Keratinocyte (primary cell): ENCODE measurements around the gene EVC. TPM values are rescaled to one million over a fixed set of nuclear protein-coding genes. Genes with fewer than 3 reads are reported as not detected.

Experiments used
- DNase-seq: peaks from one replicate; pipeline ENCODE4 v3.0.0-alpha.2; 2011; ENCODE audit warnings: low read depth, missing footprints, low spot score
- FAIRE-seq: peaks from 2 replicates; lab custom pipeline; 2011; peaks lifted over from hg19 to GRCh38; lab: Jason Lieb, UNC
- H2AFZ ChIP-seq: 2 replicates; pipeline ENCODE4 v1.6.0; 2012; ENCODE audit warnings: low read length, control low read depth, inconsistent platforms; ENCODE audit not compliant: control insufficient read depth
- H3K27ac ChIP-seq: 2 replicates; pipeline ENCODE4 v1.5.1; 2011; ENCODE audit warnings: low read length; ENCODE audit not compliant: control insufficient read depth, insufficient read depth
- H3K27me3 ChIP-seq: 3 replicates; pipeline ENCODE4 v1.6.0; 2011; ENCODE audit warnings: low read length; ENCODE audit not compliant: control insufficient read depth, insufficient read depth; ENCODE audit errors: extremely low read depth
- H3K36me3 ChIP-seq, 2 experiments: 2 replicates in 1 of 2; 3 replicates in 1 of 2; pipeline ENCODE4 v1.5.1; 2011; ENCODE audit warnings: low read length in 2 of 2, mild to moderate bottlenecking in 1 of 2; ENCODE audit not compliant: control insufficient read depth in 2 of 2, insufficient read depth in 2 of 2; ENCODE audit errors: extremely low read depth in 1 of 2
- H3K4me1 ChIP-seq: 3 replicates; pipeline ENCODE4 v1.5.1; 2011; ENCODE audit warnings: low read length; ENCODE audit not compliant: control insufficient read depth, insufficient read depth; ENCODE audit errors: extremely low read depth
- H3K4me2 ChIP-seq: 3 replicates; pipeline ENCODE4 v1.6.0; 2011; ENCODE audit warnings: low read depth, low read length; ENCODE audit not compliant: control insufficient read depth, insufficient read depth; ENCODE audit errors: extremely low read depth
- H3K4me3 ChIP-seq, 3 experiments: fragments of 200-600 bp in 1 of 3; sonication (generic) in 1 of 3; 2 replicates in 2 of 3; 3 replicates in 1 of 3; pipeline ENCODE4 v1.5.1; 2011 to 2016; ENCODE audit warnings: low read length in 3 of 3, mild to moderate bottlenecking in 3 of 3, control low read depth in 2 of 3, inconsistent platforms in 1 of 3, low read depth in 1 of 3, mixed read lengths in 1 of 3, mixed run types in 1 of 3, moderate library complexity in 1 of 3; ENCODE audit not compliant: control insufficient read depth in 2 of 3, insufficient read depth in 2 of 3; ENCODE audit errors: extremely low read depth in 1 of 3
- H3K79me2 ChIP-seq: 2 replicates; pipeline ENCODE4 v1.6.0; 2012; ENCODE audit warnings: low read length; ENCODE audit not compliant: control insufficient read depth, insufficient read depth
- H3K9ac ChIP-seq: 3 replicates; pipeline ENCODE4 v1.6.0; 2011; ENCODE audit warnings: low read length; ENCODE audit not compliant: control insufficient read depth, insufficient read depth; ENCODE audit errors: extremely low read depth
- H3K9me1 ChIP-seq: 3 replicates; pipeline ENCODE4 v1.6.0; 2011; ENCODE audit warnings: low read length; ENCODE audit not compliant: control insufficient read depth, insufficient read depth; ENCODE audit errors: extremely low read depth
- H3K9me3 ChIP-seq: 2 replicates; pipeline ENCODE4 v1.5.1; 2012; ENCODE audit warnings: low read depth, low read length; ENCODE audit not compliant: control insufficient read depth
- H4K20me1 ChIP-seq: 3 replicates; pipeline ENCODE4 v1.6.0; 2011; ENCODE audit warnings: low read length; ENCODE audit not compliant: control insufficient read depth, insufficient read depth; ENCODE audit errors: extremely low read depth
- EZH2 ChIP-seq: IDR thresholded peaks from one replicate; pipeline ENCODE4 v1.6.1; 2012; ENCODE audit warnings: inconsistent platforms, mild to moderate bottlenecking, low read length, moderate library complexity
- dilution Hi-C: fragments of 300-500 bp; cut with MboI; formaldehyde crosslinking; loops from one replicate; pipeline ENCODE4 v1.7.0; 2020; ENCODE audit warnings: low sequenced_read_pairs; ENCODE audit not compliant: extremely low pct_ligation_motif_present
- polyA plus RNA-seq, 5 experiments: library from polyadenylated mRNA; depleted of rRNA in 3 of 5; stranded (reverse) in 3 of 5; stranded (forward) in 1 of 5; unstranded in 1 of 5; fragments of >200 nt; gene quantifications; 1 replicate in 1 of 5; 2 replicates in 3 of 5; 3 replicates in 1 of 5; pipeline versions ENCODE4 v1.2.1 to v1.2.3, GENCODE V29; 2011 to 2012; ENCODE audit warnings: missing spikeins in 2 of 5, low read depth in 1 of 5, low replicate concordance in 1 of 5
- TF ChIP-seq, protein P1 (sequence below), 3 experiments: IDR thresholded peaks in 1 of 3; conservative IDR thresholded peaks in 1 of 3; optimal IDR thresholded peaks in 1 of 3; 2 replicates in 2 of 3; 3 replicates in 1 of 3; pipeline versions ENCODE3 to v1.5.1; 2011; ENCODE audit warnings: low read length in 3 of 3, mild to moderate bottlenecking in 3 of 3, moderate library complexity in 2 of 3, control low read depth in 1 of 3, inconsistent platforms in 1 of 3; ENCODE audit not compliant: insufficient read depth in 2 of 3; ENCODE audit errors: extremely low read depth in 1 of 3

The EVC gene
- polyA plus RNA-seq, 1 donor (not counting 4 experiments of a cell fraction or from before 2014, with no cell fraction given): 7.3 TPM

GRCh38 chr4:5666741-5667140 lies 44.3 kb upstream of the EVC start:
- peaks cover 7 to 22% of the 10 kb centered on the region in 2 experiments for H3K36me3 ChIP-seq
- no peak overlapping the region for H3K9ac ChIP-seq
- H3K4me1 ChIP-seq: no peaks in the 10 kb centered on the region
- H3K9me3 ChIP-seq: no peaks in the 10 kb centered on the region
- H3K27me3 ChIP-seq: no peaks in the 10 kb centered on the region
- no peak overlapping the region for H3K27ac ChIP-seq
- dilution Hi-C loops: no loop called here
- DNase-seq (no peak), FAIRE-seq (no peak)
- no peak overlapping the region for H3K4me2 ChIP-seq
- peaks cover 12% of the 10 kb centered on the region for H3K79me2 ChIP-seq
- TF ChIP-seq, protein P1, sequence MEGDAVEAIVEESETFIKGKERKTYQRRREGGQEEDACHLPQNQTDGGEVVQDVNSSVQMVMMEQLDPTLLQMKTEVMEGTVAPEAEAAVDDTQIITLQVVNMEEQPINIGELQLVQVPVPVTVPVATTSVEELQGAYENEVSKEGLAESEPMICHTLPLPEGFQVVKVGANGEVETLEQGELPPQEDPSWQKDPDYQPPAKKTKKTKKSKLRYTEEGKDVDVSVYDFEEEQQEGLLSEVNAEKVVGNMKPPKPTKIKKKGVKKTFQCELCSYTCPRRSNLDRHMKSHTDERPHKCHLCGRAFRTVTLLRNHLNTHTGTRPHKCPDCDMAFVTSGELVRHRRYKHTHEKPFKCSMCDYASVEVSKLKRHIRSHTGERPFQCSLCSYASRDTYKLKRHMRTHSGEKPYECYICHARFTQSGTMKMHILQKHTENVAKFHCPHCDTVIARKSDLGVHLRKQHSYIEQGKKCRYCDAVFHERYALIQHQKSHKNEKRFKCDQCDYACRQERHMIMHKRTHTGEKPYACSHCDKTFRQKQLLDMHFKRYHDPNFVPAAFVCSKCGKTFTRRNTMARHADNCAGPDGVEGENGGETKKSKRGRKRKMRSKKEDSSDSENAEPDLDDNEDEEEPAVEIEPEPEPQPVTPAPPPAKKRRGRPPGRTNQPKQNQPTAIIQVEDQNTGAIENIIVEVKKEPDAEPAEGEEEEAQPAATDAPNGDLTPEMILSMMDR (optimal IDR thresholded peaks at IDR 0.05 in 1 of 3, IDR thresholded peaks at IDR 0.05 in 1 of 3, conservative IDR thresholded peaks at IDR 0.05 in 1 of 3; ENCODE audit: extremely low read depth in 1 of 3, insufficient read depth in 2 of 3, low read length in 3 of 3): no peak
- TF ChIP-seq EZH2: no peak
- H3K9me1 ChIP-seq: no peaks in the 10 kb centered on the region
- no peak overlapping the region for H2AFZ ChIP-seq
- no peak overlapping the region for H3K4me3 ChIP-seq
- H4K20me1 ChIP-seq: no peaks in the 10 kb centered on the region

DNA sequence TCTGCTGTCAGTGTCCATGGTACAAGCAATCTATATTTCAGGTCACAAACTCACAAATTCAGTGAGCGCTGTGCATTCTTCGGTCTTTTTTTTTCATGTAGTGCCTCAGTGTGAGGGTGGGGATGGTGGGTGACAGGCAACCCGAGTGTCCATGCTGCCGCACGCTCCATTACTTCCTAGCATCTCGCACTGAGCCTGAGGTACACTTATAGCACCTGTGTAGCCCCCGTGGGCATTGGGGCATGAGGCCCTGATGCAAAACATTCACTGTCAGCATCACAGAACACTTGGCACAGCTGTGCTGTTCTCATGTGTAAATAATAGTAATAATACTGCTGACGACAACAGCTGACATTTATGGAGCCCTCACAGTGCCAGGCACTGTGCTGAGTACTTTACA lies 34.2 kb upstream of the EVC start:
- Histone ChIP-seq H3K9me3 (no peaks in the 10 kb centered on the region), H3K27ac (no peak overlapping the region), H3K79me2 (no peaks in the 10 kb centered on the region), H3K9ac (no peak overlapping the region), H3K4me3 (no peak overlapping the region), H3K36me3 (peaks cover 11 to 23% of the 10 kb centered on the region in 2 experiments), H2AFZ (no peak overlapping the region), H3K9me1 (no peaks in the 10 kb centered on the region), H3K4me1 (no peaks in the 10 kb centered on the region), H3K27me3 (no peaks in the 10 kb centered on the region), H3K4me2 (no peak overlapping the region), H4K20me1 (no peaks in the 10 kb centered on the region)
- DNase-seq: no peak
- dilution Hi-C loops: no loop called here
- TF ChIP-seq, protein P1 (optimal IDR thresholded peaks at IDR 0.05 in 1 of 3, IDR thresholded peaks at IDR 0.05 in 1 of 3, conservative IDR thresholded peaks at IDR 0.05 in 1 of 3; ENCODE audit: extremely low read depth in 1 of 3, insufficient read depth in 2 of 3, low read length in 3 of 3): no peak
- no peak for TF ChIP-seq EZH2
- FAIRE-seq: no peak
